HG02970 (cell line): Measurements from ENCODE around the gene UBR7.

ENCODE experiments used
- ATAC-seq: cut with Tn5 transposase; IDR thresholded peaks from one replicate; pipeline ENCODE4 v1.9.1; 2021; ENCODE audit warnings: mild to moderate bottlenecking, moderate library complexity, moderate number of reproducible peaks; ENCODE audit not compliant: unreplicated experiment, low FRiP score

Gene UBR7

GRCh38 chr14:93245764-93246420 is 38.8 kb downstream of the UBR7 start:
- ATAC-seq: no peak

GRCh38 chr14:93246534-93246933 is 39.5 kb downstream of the UBR7 start:
- ATAC-seq: no peak

GRCh38 chr14:93249128-93249831 is 42.2 kb downstream of the UBR7 start:
- no peak for ATAC-seq

- no peak for ATAC-seq
Observed at GRCh38 chr14:93262446-93262845, 55.4 kb downstream of the UBR7 start.

- ATAC-seq: no peak
Observed at GRCh38 chr14:93263416-93263815, 56.4 kb downstream of the UBR7 start.

- no peak for ATAC-seq
Observed at GRCh38 chr14:93266127-93266526, 59.1 kb downstream of the UBR7 start.

- no peak for ATAC-seq
Observed at GRCh38 chr14:93267149-93267711, 60.2 kb downstream of the UBR7 start.

- ATAC-seq: no peak
Observed at GRCh38 chr14:93268406-93268805, 61.4 kb downstream of the UBR7 start.

GRCh38 chr14:93269341-93270068 is 62.4 kb downstream of the UBR7 start:
- no peak for ATAC-seq

- no peak for ATAC-seq
Observed at GRCh38 chr14:93271111-93271510, 64.1 kb downstream of the UBR7 start.

GRCh38 chr14:93274055-93274806 is 67.2 kb downstream of the UBR7 start:
- ATAC-seq: no peak

GRCh38 chr14:93276031-93276716 is 69.1 kb downstream of the UBR7 start:
- no peak for ATAC-seq
